HepG2 (cell line): Measurements from ENCODE around the gene KCNAB1. TPM values are rescaled to one million over a fixed set of nuclear protein-coding genes. Genes with fewer than 3 reads are reported as not detected.

Source experiments
- ATAC-seq: fragments of 200-7000 bp; cut with Tn5 transposase; 3 replicates; pipeline ENCODE4 v1.9.1; 2020; ENCODE audit warnings: mild to moderate bottlenecking, moderate library complexity
- BruUV-seq: library from RNA; stranded (reverse); fragments of 400-500 nt; replicated peaks from 2 replicates; lab custom pipeline; 2021; lab: Mats Ljungman, UMichigan
- CTCF ChIA-PET: fragments of 300-600 bp; formaldehyde crosslinking; extraction: SDS; loops from one replicate; lab custom pipeline; 2021; ENCODE audit warnings: low total read pairs, inconsistent platforms, low intra/inter-chr PET ratio; lab: Yijun Ruan, JAX
- POLR2A ChIA-PET: fragments of 350-600 bp; sonication (Branson Sonifier 250); formaldehyde crosslinking; loops from one replicate; lab custom pipeline; 2020; ENCODE audit warnings: antibody characterized with exemption, inconsistent platforms; lab: Yijun Ruan, JAX
- DNase-seq: peaks from one replicate; pipeline ENCODE4 v3.0.0-alpha.2; 2015; ENCODE audit warnings: low spot score
- FAIRE-seq: peaks from 3 replicates; lab custom pipeline; 2011; peaks lifted over from hg19 to GRCh38; lab: Jason Lieb, UNC
- H2AFZ ChIP-seq: one replicate; pipeline ENCODE4 v1.6.1; 2011; ENCODE audit warnings: low read length, inconsistent platforms
- H3K27ac ChIP-seq: fragments of 300-600 bp; 3 replicates; pipeline ENCODE4 v1.8.0; 2011; ENCODE audit warnings: mixed run types, mild to moderate bottlenecking, mixed read lengths, low read length, inconsistent platforms; ENCODE audit not compliant: insufficient read depth; ENCODE audit errors: extremely low read length
- H3K27me3 ChIP-seq, 2 experiments: fragments of 200-600 bp in 1 of 2; 2 replicates in 1 of 2; 3 replicates in 1 of 2; pipeline versions ENCODE4 v1.6.0 to v1.8.0; 2011; ENCODE audit warnings: low read length in 2 of 2, mild to moderate bottlenecking in 2 of 2, moderate library complexity in 2 of 2, inconsistent platforms in 1 of 2; ENCODE audit not compliant: insufficient read depth in 2 of 2, control insufficient read depth in 1 of 2
- H3K36me3 ChIP-seq, 2 experiments: fragments of 200-600 bp in 1 of 2; replicated peaks in 1 of 2; 2 replicates in 1 of 2; 3 replicates in 1 of 2; pipeline versions ENCODE4 v1.5.1 to v1.8.0; 2011; ENCODE audit warnings: low read length in 2 of 2, inconsistent platforms in 1 of 2; ENCODE audit not compliant: insufficient read depth in 2 of 2, control insufficient read depth in 1 of 2
- H3K4me1 ChIP-seq: 2 replicates; pipeline ENCODE4 v1.5.1; 2012; ENCODE audit warnings: low read length, inconsistent platforms; ENCODE audit not compliant: insufficient read depth
- H3K4me2 ChIP-seq: 2 replicates; pipeline ENCODE4 v1.6.0; 2011; ENCODE audit warnings: low read depth, low read length, inconsistent platforms
- H3K4me3 ChIP-seq, 3 experiments: fragments of 200-600 bp in 1 of 3; sonication (generic), shearing (Covaris generic) in 1 of 3; replicated peaks in 1 of 3; 2 replicates each; pipeline ENCODE4 v1.5.1; 2011 to 2016; ENCODE audit warnings: low read length in 3 of 3, inconsistent platforms in 2 of 3, low read depth in 2 of 3, mild to moderate bottlenecking in 2 of 3, control low read depth in 1 of 3, mixed read lengths in 1 of 3; ENCODE audit not compliant: insufficient read depth in 1 of 3
- H3K79me2 ChIP-seq: one replicate; pipeline ENCODE4 v1.6.1; 2011; ENCODE audit warnings: low read length, inconsistent platforms; ENCODE audit not compliant: insufficient read depth
- H3K9ac ChIP-seq: 2 replicates; pipeline ENCODE4 v1.6.0; 2011; ENCODE audit warnings: mild to moderate bottlenecking, low read depth, low read length, inconsistent platforms; ENCODE audit not compliant: insufficient read depth
- H3K9me3 ChIP-seq: 2 replicates; pipeline ENCODE4 v1.5.1; 2012; ENCODE audit warnings: mild to moderate bottlenecking, low read length
- H4K20me1 ChIP-seq: 2 replicates; pipeline ENCODE4 v1.6.0; 2011; ENCODE audit warnings: inconsistent platforms, mild to moderate bottlenecking, low read length, moderate library complexity; ENCODE audit not compliant: insufficient read depth
- HMGA1 ChIP-seq: sonication (generic); formaldehyde crosslinking; conservative IDR thresholded peaks from 2 replicates; pipeline ENCODE4 v1.4.0; 2020; ENCODE audit warnings: missing genetic modification reagents
- KLF16 ChIP-seq, 2 experiments: sonication (generic) in 1 of 2; formaldehyde crosslinking in 1 of 2; IDR thresholded peaks; 2 replicates each; pipeline versions ENCODE4 v1.6.1 to v1.8.0; 2016 to 2023; ENCODE audit warnings: missing genetic modification reagents in 2 of 2, missing compliant biosample characterization in 1 of 2
- MIER3 ChIP-seq: IDR thresholded peaks from 2 replicates; pipeline ENCODE4 v1.6.1; 2016; ENCODE audit warnings: missing compliant biosample characterization, borderline replicate concordance
- NCOR1 ChIP-seq: fragments of 200-600 bp; sonication (generic); IDR thresholded peaks from 2 replicates; pipeline ENCODE4 v1.7.0; 2017; ENCODE audit warnings: antibody characterized with exemption, low read length, borderline replicate concordance
- NFE2L1 ChIP-seq: sonication (generic); formaldehyde crosslinking; IDR thresholded peaks from 2 replicates; pipeline ENCODE4 v1.4.0; 2020; ENCODE audit warnings: missing genetic modification reagents, mild to moderate bottlenecking, borderline replicate concordance
- NFYC ChIP-seq: IDR thresholded peaks from 2 replicates; pipeline ENCODE4 v1.6.1; 2016; ENCODE audit warnings: missing genetic modification reagents, missing compliant biosample characterization
- NPAS2 ChIP-seq: sonication (generic); formaldehyde crosslinking; IDR thresholded peaks from 2 replicates; pipeline ENCODE4 v1.8.0; 2022; ENCODE audit warnings: mild to moderate bottlenecking, missing genetic modification reagents, borderline replicate concordance
- RORA ChIP-seq: sonication (generic); formaldehyde crosslinking; IDR thresholded peaks from 2 replicates; pipeline ENCODE4 v1.5.0; 2020; ENCODE audit warnings: mild to moderate bottlenecking, missing genetic modification reagents, moderate library complexity
- SATB2 ChIP-seq: sonication (generic); formaldehyde crosslinking; IDR thresholded peaks from 2 replicates; pipeline ENCODE4 v1.5.0; 2020; ENCODE audit warnings: missing genetic modification reagents
- ZBTB8A ChIP-seq: sonication (generic); formaldehyde crosslinking; IDR thresholded peaks from 2 replicates; pipeline ENCODE4 v1.4.0; 2020; ENCODE audit warnings: mild to moderate bottlenecking, low read depth, missing genetic modification reagents, borderline replicate concordance
- ZNF33B ChIP-seq: sonication (generic); formaldehyde crosslinking; IDR thresholded peaks from 2 replicates; pipeline ENCODE4 v1.5.1; 2020; ENCODE audit warnings: mild to moderate bottlenecking, missing genetic modification reagents
- WGBS: methylation state at CpG from one replicate; pipeline ENCODE4 v1.1.6; 2017; ENCODE audit warnings: low lambda C conversion rate; 5-methylcytosine and 5-hydroxymethylcytosine counted together
- in situ Hi-C: cut with HindIII; loops from 2 replicates; pipeline ENCODE4 v1.10.0; 2017; ENCODE audit warnings: low pct_unique_long_range_greater_than_20kb; ENCODE audit not compliant: extremely low pct_ligation_motif_present
- intact Hi-C: fragments of 100-400 bp; cut with micrococcal nuclease; formaldehyde crosslinking; loops from one replicate; pipeline ENCODE4 v1.10.0; 2022; ENCODE audit not compliant: unreplicated experiment
- polyA plus RNA-seq, 8 experiments: library from polyadenylated mRNA; depleted of rRNA in 3 of 8; stranded (reverse) in 7 of 8; unstranded in 1 of 8; fragments of >200 nt; fragmentation: Illumina TruSeq in 4 of 8; extraction: Trizol in 4 of 8; gene quantifications; 2 replicates each; pipeline versions ENCODE4 v1.2.1 to v1.2.3, GENCODE V29; 2011 to 2016; ENCODE audit warnings: low read depth in 4 of 8, missing spikeins in 1 of 8, mixed read lengths in 1 of 8; ENCODE audit not compliant: insufficient read depth in 1 of 8
- total RNA-seq, 5 experiments: library from RNA; depleted of rRNA; stranded (reverse); fragments of >200 nt; fragmentation: Illumina TruSeq; extraction: Trizol; gene quantifications; 2 replicates each; pipeline ENCODE4 v1.2.3, GENCODE V29; 2016; ENCODE audit warnings: low read depth in 1 of 5
- TF ChIP-seq, protein P1 (sequence below): sonication (generic); formaldehyde crosslinking; IDR thresholded peaks from 2 replicates; pipeline ENCODE4 v1.9.0; 2021; ENCODE audit warnings: missing genetic modification reagents, borderline replicate concordance
- TF ChIP-seq, protein P2 (sequence below): sonication (generic); formaldehyde crosslinking; IDR thresholded peaks from 2 replicates; pipeline ENCODE4 v1.5.0; 2020; ENCODE audit warnings: mild to moderate bottlenecking, missing genetic modification reagents

The KCNAB1 gene
- total and polyA plus RNA-seq, 2 of the 13 experiments (the other 11 are each of a cell fraction or from before 2014, with no cell fraction given) = not detected

DNA sequence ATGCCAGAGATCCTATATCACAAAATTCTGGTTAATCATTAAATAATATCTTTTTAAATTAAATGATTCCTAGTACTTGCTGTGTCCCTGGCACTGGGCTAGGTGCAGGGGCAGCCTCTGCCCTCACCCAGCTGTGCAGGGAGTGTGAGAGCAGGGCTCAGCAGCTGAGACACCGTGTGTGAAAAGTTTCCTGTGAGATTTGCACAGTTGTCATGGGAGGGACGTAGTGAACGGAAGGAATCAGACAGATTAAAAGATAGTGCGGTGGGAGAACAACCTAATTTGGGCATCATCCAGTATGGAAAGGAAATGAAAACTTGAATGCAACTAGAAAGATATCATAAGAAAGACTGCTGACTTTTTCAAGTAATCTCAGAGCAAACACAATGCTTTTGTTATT, 230.4 kb downstream of the KCNAB1 start (continued):
- TF ChIP-seq, protein P1, sequence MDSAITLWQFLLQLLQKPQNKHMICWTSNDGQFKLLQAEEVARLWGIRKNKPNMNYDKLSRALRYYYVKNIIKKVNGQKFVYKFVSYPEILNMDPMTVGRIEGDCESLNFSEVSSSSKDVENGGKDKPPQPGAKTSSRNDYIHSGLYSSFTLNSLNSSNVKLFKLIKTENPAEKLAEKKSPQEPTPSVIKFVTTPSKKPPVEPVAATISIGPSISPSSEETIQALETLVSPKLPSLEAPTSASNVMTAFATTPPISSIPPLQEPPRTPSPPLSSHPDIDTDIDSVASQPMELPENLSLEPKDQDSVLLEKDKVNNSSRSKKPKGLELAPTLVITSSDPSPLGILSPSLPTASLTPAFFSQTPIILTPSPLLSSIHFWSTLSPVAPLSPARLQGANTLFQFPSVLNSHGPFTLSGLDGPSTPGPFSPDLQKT = no peak
- TF ChIP-seq NFE2L1 (CRISPR knock-in tag) = no peak
- TF ChIP-seq NCOR1 = no peak
- TF ChIP-seq HMGA1 = no peak
- no peak for TF ChIP-seq MIER3

DNA sequence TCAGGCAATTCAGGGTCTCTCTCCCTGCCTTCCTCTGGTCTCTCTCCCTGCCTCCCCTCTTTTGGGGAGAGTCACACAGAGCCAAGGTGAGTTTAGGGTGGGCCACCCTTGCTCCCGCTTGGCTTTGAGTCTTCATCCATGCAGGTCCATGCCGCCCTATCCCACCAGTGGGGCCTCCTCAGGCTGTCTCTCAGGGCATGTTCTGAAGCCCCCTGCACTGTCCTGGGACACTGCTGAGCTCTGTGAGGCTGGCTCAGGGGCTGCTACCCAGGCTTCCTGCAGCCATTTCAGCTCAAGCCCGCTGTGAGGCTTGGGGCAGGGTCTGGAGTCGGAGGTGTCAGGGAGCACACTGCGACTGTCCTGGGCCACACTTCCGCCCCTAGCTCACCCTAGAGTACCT, 231.4 kb downstream of the KCNAB1 start:
- in situ Hi-C loops = no loop called here
- Histone ChIP-seq H3K27ac (no peak overlapping the region), H2AFZ (no peak overlapping the region), H3K36me3 (no peaks in the 10 kb centered on the region), H4K20me1 (no peaks in the 10 kb centered on the region), H3K27me3 (peaks cover 0 to 11% of the 10 kb centered on the region in 2 experiments; a peak in 1 of 5 replicates), H3K4me2 (no peak overlapping the region), H3K4me1 (no peaks in the 10 kb centered on the region), H3K79me2 (no peaks in the 10 kb centered on the region), H3K4me3 (no peak overlapping the region), H3K9ac (no peak overlapping the region), H3K9me3 (no peaks in the 10 kb centered on the region)
- ChIA-PET POLR2A (no interaction called here), CTCF (no interaction called here)
- TF ChIP-seq, protein P2, sequence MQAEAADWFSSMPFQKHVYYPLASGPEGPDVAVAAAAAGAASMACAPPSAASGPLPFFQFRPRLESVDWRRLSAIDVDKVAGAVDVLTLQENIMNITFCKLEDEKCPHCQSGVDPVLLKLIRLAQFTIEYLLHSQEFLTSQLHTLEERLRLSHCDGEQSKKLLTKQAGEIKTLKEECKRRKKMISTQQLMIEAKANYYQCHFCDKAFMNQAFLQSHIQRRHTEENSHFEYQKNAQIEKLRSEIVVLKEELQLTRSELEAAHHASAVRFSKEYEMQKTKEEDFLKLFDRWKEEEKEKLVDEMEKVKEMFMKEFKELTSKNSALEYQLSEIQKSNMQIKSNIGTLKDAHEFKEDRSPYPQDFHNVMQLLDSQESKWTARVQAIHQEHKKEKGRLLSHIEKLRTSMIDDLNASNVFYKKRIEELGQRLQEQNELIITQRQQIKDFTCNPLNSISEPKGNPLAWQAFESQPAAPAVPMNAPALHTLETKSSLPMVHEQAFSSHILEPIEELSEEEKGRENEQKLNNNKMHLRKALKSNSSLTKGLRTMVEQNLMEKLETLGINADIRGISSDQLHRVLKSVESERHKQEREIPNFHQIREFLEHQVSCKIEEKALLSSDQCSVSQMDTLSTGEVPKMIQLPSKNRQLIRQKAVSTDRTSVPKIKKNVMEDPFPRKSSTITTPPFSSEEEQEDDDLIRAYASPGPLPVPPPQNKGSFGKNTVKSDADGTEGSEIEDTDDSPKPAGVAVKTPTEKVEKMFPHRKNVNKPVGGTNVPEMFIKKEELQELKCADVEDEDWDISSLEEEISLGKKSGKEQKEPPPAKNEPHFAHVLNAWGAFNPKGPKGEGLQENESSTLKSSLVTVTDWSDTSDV (CRISPR knock-in tag) = no peak
- TF ChIP-seq ZNF33B (CRISPR knock-in tag) = no peak
- TF ChIP-seq RORA (CRISPR knock-in tag) = no peak
- no peak for TF ChIP-seq SATB2
- TF ChIP-seq ZBTB8A (CRISPR knock-in tag) = no peak
- TF ChIP-seq NFYC (CRISPR knock-in tag) = no peak
- no peak for TF ChIP-seq NPAS2
- no peak for TF ChIP-seq KLF16 (CRISPR knock-in tag; IDR thresholded peaks at IDR 0.05)
- no TSS peak for BruUV-seq
- ATAC-seq (no peak), DNase-seq (no peak), FAIRE-seq (no peak)
- intact Hi-C loops = no loop called here
- WGBS = 7% methylated on average over 2 of the region's 6 CpGs
